ENCODE data around the gene CLSTN2.

The CLSTN2 gene

DNA sequence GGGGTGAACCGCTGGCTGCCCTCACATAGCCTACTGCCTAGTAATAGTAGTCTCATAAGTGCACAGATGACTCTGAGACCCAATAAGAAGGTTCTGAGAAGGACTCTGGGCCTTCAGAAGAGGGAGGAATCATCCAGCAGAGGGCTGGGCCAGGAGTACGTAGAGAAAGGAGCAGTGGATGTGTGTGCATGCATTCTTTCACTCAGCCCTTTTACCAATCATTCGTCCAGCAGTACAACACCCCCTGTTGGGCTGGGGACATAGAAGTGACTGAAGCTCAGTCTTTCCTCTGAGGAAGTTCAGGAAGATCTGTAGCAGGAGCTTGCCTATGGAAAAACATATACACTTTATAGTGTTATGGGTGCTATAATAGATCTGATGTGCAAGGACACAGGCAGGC lies 333.1 kb downstream of the CLSTN2 start:
- H3K27ac ChIP-seq (ENCODE audit: low read depth, low read length): no peak overlapping the region
- no peaks in the 10 kb centered on the region for H3K9me2 ChIP-seq (replicated peaks; ENCODE audit: control insufficient read depth, low read length)
- no peaks in the 10 kb centered on the region for H3K4me1 ChIP-seq (ENCODE audit: control insufficient read depth, low read length)
- no peaks in the 10 kb centered on the region for H3K27me3 ChIP-seq (ENCODE audit: control insufficient read depth, low read length)
- H3K4me3 ChIP-seq (ENCODE audit: low read length): no peak overlapping the region
- no peaks in the 10 kb centered on the region for H3K36me3 ChIP-seq (ENCODE audit: control insufficient read depth, low read length)
- H3K79me2 ChIP-seq (ENCODE audit: control insufficient read depth, low read length): no peaks in the 10 kb centered on the region
- no peaks in the 10 kb centered on the region for H3F3A ChIP-seq (ENCODE audit: control insufficient read depth, insufficient read depth)
- no peak overlapping the region for H3K4me2 ChIP-seq (ENCODE audit: low read length)
- H4K20me1 ChIP-seq (ENCODE audit: control insufficient read depth, insufficient read depth, low read depth, low read length): no peaks in the 10 kb centered on the region
- TF ChIP-seq, protein P1, sequence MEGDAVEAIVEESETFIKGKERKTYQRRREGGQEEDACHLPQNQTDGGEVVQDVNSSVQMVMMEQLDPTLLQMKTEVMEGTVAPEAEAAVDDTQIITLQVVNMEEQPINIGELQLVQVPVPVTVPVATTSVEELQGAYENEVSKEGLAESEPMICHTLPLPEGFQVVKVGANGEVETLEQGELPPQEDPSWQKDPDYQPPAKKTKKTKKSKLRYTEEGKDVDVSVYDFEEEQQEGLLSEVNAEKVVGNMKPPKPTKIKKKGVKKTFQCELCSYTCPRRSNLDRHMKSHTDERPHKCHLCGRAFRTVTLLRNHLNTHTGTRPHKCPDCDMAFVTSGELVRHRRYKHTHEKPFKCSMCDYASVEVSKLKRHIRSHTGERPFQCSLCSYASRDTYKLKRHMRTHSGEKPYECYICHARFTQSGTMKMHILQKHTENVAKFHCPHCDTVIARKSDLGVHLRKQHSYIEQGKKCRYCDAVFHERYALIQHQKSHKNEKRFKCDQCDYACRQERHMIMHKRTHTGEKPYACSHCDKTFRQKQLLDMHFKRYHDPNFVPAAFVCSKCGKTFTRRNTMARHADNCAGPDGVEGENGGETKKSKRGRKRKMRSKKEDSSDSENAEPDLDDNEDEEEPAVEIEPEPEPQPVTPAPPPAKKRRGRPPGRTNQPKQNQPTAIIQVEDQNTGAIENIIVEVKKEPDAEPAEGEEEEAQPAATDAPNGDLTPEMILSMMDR (IDR thresholded peaks at IDR 0.05; ENCODE audit: low read depth, low read length, poor library complexity, severe bottlenecking): no peak
- TF ChIP-seq EZH2phosphoT487 (IDR thresholded peaks at IDR 0.05; ENCODE audit: borderline replicate concordance, low read length): no peak
- H3K9me3 ChIP-seq (ENCODE audit: control insufficient read depth, insufficient read depth, low read length): no peaks in the 10 kb centered on the region

- Histone ChIP-seq H3K36me3 (ENCODE audit: control insufficient read depth, low read length) (no peaks in the 10 kb centered on the region), H3K27ac (ENCODE audit: low read depth, low read length) (no peak overlapping the region), H3K9me2 (replicated peaks; ENCODE audit: control insufficient read depth, low read length) (no peaks in the 10 kb centered on the region), H3K4me1 (ENCODE audit: control insufficient read depth, low read length) (no peaks in the 10 kb centered on the region), H3K79me2 (ENCODE audit: control insufficient read depth, low read length) (no peaks in the 10 kb centered on the region), H4K20me1 (ENCODE audit: control insufficient read depth, insufficient read depth, low read depth, low read length) (no peaks in the 10 kb centered on the region), H3K4me3 (ENCODE audit: low read length) (no peak overlapping the region), H3K9me3 (ENCODE audit: control insufficient read depth, insufficient read depth, low read length) (no peaks in the 10 kb centered on the region), H3K27me3 (ENCODE audit: control insufficient read depth, low read length) (no peaks in the 10 kb centered on the region), H3K4me2 (ENCODE audit: low read length) (no peak overlapping the region), H3F3A (ENCODE audit: control insufficient read depth, insufficient read depth) (no peaks in the 10 kb centered on the region)
- no peak for TF ChIP-seq EZH2phosphoT487 (IDR thresholded peaks at IDR 0.05; ENCODE audit: borderline replicate concordance, low read length)
- TF ChIP-seq, protein P1 (IDR thresholded peaks at IDR 0.05; ENCODE audit: low read depth, low read length, poor library complexity, severe bottlenecking): no peak
Observed at GRCh38 chr3:140268610-140269009, 333.6 kb downstream of the CLSTN2 start.

GRCh38 chr3:140270329-140270728 lies 335.3 kb downstream of the CLSTN2 start:
- Histone ChIP-seq H3K4me1 (ENCODE audit: control insufficient read depth, low read length) (no peaks in the 10 kb centered on the region), H3K9me3 (ENCODE audit: control insufficient read depth, insufficient read depth, low read length) (no peaks in the 10 kb centered on the region), H3K4me3 (ENCODE audit: low read length) (no peak overlapping the region), H4K20me1 (ENCODE audit: control insufficient read depth, insufficient read depth, low read depth, low read length) (no peaks in the 10 kb centered on the region), H3K79me2 (ENCODE audit: control insufficient read depth, low read length) (no peaks in the 10 kb centered on the region), H3K9me2 (replicated peaks; ENCODE audit: control insufficient read depth, low read length) (no peaks in the 10 kb centered on the region), H3K27ac (ENCODE audit: low read depth, low read length) (no peak overlapping the region), H3K36me3 (ENCODE audit: control insufficient read depth, low read length) (no peaks in the 10 kb centered on the region), H3K27me3 (ENCODE audit: control insufficient read depth, low read length) (no peaks in the 10 kb centered on the region), H3K4me2 (ENCODE audit: low read length) (no peak overlapping the region), H3F3A (ENCODE audit: control insufficient read depth, insufficient read depth) (no peaks in the 10 kb centered on the region)
- TF ChIP-seq EZH2phosphoT487 (IDR thresholded peaks at IDR 0.05; ENCODE audit: borderline replicate concordance, low read length): no peak
- TF ChIP-seq, protein P1 (IDR thresholded peaks at IDR 0.05; ENCODE audit: low read depth, low read length, poor library complexity, severe bottlenecking): no peak

Data from DOHH2 (cell line).